HG03469 (cell line): Measurements from ENCODE around the gene OR10V1.
"Not testable (repeated sequence)": the region's sequence is repeated elsewhere in the genome, so short reads cannot be mapped to it uniquely, and the experiment has no call there.

Experiments
- ATAC-seq: cut with Tn5 transposase; IDR thresholded peaks from one replicate; pipeline ENCODE4 v1.9.1; 2021; ENCODE audit warnings: mild to moderate bottlenecking, moderate library complexity, moderate number of reproducible peaks; ENCODE audit not compliant: unreplicated experiment

The OR10V1 gene

DNA sequence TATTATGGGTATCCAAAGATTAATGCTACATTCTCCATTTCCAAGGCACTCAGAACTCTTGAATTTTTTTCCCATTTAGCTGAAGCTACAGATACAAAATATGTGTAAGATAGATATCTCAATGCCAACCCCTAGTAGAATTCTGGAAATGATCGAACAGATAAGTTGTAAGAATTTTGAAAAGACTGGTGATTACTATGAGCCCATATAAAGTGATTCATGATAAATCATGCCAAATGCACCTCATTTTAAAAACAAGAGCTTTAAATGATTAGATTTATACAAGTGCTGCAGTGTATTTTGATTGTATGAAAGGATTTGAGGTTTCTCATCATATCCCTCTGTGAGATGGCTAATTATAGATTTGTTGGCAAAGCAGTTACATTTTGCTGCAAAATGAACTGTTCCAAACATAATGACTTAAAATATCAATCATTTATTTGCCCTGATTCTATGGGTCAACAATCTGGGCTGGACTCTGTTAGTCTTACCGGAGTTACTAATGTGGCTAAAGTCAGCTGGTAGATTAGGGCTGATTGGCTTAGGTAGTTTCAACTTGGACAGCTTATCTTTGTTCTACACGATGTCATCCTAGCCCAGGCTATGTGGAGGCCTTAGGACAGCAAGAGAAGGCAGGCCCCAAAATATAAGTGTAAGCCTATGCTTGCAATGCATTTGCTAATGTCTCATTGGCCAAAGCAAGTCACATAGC is 3.4 kb downstream of the OR10V1 start:
- no peak for ATAC-seq

DNA sequence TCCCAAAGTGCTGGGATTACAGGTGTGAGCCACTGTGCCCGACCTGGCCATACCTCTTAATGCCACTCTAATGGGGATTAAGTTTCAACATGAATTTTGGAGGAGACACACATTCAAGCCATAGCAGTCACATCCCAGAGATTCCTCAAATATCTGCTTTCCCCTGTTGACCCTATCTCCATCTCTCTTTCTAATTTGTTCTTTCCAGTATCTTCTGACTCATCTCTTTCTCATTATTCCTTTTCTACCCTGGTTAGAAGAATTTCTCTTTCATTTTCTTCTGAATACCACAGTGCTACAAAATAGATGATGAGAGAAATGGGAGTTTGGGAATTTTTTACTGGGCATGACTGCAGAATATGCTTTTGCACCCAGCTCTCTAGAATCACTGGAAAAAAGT is 5.1 kb downstream of the OR10V1 start:
- no peak for ATAC-seq

DNA sequence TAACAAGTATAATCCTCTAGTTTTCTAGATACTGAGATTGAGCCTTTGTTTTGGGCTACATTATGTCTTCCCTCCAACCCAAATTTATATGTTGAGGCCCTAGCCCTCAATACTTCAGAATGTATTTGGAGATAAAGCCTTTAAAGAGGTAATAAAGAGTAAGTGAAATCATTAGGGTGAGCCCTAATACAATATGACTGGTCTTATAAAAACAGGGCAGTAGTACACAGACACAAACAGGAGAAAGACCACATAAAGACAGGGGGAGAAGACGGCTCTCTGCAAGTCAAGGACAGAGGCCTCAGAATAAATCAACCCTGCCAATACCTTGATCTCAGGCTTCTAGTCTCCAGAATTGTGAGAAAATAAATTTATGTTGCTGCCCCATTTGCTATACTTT is 6.3 kb downstream of the OR10V1 start:
- no peak for ATAC-seq

DNA sequence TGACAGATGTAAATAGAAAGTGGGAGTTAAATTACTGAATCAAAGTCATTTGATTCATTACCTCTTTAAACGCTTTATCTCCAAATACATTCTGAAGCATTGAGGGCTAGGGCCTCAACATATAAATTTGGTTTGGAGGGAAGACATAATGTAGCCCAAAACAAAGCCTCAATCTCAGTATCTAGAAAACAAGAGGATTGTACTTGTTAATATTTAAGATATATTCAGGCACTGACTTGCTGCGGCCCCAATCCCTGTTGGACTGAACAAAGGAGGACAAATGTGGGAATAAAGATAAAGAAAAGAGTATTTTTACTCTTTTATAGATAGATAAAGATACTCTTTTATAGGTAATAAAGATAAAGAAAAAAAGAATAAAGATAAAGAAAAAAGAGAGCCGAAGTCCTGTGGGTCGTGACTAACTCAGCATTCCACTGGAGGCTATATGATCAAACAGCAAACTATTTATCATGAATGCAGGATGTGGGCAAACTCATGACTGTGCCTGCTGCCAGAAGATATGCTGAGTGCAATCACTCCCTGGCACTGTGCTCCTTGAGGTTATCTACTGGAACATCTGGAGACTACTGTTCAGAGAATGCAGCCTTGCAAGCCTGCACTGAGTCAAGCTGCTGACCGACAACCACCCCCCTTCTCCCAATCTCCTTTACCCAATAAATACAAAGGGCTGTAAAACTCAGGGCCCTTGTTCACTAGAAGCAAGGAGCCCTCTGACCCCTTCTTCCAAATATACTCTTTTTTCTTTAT is 6.9 kb downstream of the OR10V1 start:
- ATAC-seq: no peak

DNA sequence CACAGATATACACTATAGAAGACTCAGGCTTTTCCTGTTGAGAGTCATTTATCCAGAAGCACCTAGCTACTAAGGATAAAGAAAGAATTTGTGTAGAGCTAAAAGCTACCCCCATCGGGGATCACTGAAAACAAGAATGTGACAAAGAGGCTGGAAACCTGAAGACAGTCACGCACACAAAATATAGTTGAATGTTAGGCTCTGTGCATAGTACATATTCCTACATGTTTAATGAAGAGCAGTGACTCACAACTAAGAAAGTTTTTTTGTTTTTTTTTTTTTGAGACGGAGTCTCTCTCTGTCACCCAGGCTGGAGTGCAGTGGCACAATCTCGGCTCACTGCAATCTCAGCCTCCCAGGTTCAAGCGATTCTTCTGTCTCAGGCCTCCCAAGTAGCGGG is 8.4 kb downstream of the OR10V1 start:
- no peak for ATAC-seq

DNA sequence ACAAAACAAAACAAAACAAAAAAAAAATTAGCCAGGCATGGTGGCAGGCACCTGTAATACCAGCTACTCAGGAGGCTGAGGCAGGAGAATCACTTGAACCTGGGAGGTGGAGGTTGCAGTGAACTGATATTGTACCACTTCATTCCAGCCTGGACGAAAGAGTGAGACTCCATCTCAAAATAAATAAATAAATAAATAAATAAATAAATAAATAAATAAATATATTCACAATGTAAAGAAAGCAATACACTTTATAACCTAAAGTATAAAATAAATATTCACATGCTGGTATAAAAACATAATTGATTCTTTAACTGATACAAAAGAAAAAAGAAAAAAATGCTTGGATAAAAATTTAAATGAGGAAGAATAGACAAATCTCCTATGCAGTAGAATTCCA is 10.1 kb downstream of the OR10V1 start:
- not testable (repeated sequence) for ATAC-seq

DNA sequence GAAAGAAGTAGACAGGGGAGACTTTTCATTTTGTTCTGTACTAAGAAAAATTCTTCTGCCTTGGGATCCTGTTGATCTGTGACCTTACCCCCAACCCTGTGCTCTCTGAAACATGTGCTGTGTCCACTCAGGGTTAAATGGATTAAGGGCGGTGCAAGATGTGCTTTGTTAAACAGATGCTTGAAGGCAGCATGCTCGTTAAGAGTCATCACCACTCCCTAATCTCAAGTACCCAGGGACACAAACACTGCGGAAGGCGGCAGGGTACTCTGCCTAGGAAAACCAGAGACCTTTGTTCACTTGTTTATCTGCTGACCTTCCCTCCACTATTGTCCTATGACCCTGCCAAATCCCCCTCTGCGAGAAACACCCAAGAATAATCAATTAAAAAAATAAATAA is 13.5 kb downstream of the OR10V1 start:
- ATAC-seq: not testable (repeated sequence)

DNA sequence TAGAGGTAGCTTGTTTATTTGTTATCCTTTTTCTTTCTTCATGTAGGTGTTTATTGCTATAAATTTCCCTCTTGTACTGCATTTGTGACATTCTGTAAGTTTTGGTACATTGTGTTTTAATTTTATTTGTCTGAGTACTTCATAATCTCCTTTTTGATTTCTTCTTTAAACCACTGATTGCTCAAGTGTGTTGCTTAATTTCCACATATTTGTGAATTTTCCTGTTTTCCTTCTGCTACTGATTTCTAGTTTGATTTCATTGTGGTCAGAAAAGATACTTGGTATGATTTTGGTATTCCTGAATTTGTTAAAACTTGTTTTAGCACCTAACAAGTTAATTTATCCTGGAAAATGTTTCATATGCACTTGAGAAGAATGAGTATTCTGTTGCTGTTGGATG is 15.1 kb downstream of the OR10V1 start:
- no peak for ATAC-seq

DNA sequence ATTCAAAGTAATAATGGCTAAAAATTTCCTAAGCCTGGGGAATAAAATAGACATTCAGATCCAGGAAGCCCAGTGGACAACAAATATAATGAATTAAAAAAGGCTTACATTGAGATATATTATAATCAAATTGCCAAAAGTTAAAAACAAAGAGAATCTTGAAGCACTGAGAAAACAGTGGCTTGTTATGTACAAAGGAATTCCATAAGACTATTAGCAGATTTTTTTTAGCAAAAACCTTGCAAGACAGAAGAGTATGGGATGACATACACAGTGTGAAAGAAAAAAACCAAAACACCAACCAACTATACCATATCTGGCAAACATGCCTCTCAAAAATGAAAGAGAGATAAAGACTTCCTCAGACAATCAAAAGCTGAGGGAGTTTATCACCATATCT is 20.7 kb downstream of the OR10V1 start:
- ATAC-seq: no peak

DNA sequence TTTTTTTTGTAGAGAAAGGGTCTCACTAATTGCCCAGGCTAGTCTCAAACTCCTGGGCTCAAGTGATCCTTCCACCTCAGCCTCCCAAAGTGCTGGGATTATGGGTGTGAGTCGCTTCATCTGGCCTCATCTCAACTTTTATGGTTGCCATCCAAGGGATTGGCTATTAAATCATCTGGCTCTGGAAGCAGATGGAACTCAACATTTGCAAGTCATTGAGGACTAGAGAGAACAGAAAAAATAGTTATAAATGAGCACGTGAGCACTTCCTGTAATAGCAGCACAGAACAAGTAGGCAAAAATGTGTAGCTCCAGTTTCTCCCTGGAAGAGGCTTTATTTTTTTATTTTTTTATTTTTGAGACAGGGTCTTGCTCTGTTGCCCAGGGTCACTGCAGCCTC is 22.5 kb downstream of the OR10V1 start:
- no peak for ATAC-seq

DNA sequence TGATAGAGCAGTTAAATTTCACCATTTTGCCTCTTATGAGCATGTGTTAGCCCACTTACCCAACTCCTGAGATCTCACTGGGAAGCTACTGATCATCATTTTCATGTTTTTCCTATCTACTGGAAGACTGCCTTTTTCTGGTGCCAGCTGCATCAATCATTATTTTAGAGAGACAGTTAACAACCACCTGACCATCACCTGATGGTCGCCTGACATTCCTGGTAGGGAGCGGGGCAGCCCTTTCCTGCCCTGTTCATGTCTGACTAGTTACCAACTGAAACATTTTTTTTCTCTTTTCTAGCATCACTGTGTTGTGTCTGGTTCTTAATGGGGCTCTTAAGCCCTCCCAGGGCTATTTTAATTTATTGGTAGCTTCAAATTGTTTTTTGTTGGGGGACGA is 24.6 kb downstream of the OR10V1 start:
- no peak for ATAC-seq

DNA sequence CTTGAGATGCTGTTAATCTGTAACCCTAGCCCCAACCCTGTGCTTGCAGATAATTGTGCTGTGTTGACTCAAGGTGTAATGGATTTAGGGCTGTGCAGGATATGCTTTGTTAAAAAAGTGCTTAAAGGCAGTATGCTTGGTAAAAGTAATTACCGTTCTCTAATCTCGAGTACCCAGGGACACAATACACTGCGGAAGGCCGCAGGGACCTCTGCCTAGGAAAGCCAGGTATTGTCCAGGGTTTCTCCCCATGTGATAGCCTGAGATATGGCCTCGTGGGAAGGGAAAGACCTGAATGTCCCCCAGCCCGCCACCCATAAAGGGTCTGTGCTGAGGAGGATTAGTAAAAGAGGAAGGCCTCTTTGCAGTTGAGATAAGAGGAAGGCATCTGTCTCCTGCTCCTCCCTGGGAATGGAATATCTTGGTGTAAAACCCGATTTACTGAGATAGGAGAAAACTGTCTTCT is 32.4 kb downstream of the OR10V1 start:
- ATAC-seq: not testable (repeated sequence)

DNA sequence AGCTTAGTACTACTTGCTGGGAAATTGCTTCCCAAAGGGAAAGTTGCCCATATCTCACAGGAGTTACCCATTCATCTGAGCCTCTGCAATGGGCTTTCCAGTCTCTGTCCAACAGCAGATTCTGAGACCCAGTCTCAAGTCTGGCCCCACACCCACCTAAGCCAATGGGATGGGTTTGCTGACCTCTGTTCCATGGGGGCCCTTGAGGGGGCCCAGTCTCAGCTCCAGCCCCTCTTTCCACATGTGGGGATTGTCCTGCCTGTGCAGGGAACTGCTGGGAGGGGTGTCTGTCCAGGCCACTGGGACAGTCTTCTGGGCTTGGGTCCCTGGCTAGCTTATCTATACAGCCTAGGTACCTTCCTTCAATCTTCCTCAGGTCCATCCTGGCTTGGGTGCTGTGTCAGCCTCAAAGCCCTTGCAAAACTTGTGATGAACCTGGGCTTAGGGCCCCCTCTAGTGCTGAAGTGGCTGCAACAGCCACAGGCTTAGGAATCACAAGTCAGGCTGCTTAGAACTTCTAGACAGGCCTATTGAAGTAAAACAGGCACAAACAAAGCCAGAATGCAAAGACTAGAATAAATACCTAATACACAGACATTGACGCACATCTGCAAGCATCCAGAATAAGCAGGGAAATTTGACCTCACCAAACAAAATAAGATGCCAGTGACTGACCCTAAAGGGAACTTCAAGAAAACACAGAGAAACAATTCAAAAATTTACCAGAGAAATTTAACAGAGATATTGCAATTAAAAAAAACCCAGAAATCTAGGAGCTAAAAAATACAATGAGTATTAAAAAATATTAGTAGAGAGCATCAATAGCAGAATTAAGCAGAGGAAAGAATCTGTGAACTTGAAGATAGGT is 33.1 kb downstream of the OR10V1 start:
- peak; percentile 93 for ATAC-seq

DNA sequence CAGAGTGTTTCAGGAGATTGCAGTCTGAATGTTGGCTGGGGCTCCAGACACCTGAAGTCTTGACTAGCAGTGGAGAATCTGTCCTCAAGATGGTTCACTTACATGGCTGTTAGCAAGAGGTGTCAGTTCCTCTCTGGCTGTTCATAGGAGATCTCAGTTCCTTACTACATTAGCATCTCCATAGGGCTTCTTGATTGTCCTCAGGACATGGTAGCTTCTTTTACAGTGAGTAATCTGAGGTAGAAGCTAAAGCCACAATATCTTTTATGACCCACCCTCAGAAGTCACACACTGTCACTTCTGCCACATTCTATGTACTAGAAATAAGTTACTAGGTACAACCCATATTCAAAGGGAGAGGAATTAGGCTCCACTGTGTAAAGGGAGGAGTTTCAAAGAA is 34.3 kb downstream of the OR10V1 start:
- ATAC-seq: no peak

DNA sequence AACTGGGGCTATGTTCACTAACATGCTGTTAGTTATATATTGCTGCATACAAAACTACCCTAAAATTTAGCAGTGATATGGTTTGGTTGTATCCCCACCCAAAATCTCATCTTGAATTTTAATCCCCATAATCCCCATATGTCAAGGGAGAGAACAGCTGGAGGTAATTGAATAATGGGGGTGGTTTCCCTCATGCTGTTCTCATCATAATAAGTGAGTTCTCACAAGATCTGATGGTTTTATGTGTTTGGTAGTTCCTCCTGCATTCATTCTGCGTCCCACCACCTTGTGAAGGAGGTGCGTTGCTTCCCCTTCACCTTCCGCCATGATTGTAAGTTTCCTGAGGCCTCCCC is 34.9 kb downstream of the OR10V1 start:
- ATAC-seq: no peak

DNA sequence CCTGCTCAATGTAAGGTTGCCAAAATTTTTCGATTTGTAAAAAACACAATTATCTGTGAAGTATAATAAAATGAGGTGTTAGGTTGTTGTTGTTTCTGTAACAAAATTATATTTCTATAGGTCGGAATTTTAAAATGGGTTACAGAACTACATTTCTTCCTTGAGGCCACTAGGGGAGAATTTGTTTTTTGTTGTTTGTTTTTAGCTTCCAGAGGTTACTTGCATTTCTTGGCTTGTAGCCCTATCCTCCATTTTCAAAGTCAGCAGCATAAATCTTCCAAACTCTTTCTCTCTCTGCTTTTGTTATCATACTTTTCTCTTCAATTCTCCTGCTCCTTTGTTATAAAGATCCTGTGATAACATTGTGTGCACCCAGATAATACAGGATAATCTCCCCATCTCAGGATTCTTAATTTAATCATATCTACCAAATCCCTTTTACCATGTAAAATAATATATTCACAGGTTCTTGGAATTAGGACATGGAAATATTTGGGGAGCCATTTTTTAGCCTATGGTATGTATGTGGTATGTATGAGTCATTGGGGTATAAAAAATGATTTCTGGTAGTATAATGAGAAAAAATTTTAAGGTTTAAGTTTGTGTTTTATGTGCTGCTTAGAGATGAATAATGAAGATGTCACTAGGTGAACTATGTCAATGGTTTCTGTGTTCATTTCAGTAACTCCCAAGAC is 35.4 kb downstream of the OR10V1 start:
- ATAC-seq: no peak

DNA sequence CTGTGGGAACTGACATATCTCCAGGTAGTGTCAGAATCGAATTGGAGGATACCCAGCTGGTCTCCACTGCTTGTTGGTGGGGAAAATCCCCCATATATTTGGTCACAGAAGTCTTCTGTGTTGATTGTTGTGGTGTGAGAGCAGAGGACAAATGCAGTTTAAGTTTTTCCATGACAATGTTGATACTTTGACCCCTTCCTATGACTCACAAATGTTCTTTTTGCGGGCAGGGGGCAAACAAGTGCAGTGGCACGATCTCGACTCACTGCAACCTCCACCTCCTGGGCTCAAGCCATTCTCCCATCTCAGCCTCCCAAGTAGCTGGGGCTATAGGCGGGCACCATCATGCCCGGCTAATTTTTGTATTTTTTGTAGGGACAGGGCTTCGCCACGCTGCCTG is 37.4 kb downstream of the OR10V1 start:
- ATAC-seq: no peak

DNA sequence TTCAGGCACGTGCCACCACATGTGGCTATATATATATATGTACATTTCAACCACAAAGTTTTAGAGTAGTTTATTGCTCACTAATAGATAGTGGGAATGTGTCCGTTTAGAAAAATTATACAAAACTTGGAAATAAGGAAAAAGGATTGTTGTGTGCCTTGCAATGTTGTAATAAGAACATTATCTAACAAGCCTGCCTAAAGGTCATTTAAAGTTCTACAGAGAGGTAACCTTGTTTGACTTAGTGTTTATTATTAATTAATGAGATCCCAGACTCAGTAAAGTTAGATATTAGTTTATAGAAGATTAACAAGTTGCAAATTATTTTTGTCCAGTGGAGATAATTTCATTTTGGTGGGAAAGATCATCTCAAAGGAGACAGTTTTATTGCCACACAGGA is 39.4 kb downstream of the OR10V1 start:
- no peak for ATAC-seq

DNA sequence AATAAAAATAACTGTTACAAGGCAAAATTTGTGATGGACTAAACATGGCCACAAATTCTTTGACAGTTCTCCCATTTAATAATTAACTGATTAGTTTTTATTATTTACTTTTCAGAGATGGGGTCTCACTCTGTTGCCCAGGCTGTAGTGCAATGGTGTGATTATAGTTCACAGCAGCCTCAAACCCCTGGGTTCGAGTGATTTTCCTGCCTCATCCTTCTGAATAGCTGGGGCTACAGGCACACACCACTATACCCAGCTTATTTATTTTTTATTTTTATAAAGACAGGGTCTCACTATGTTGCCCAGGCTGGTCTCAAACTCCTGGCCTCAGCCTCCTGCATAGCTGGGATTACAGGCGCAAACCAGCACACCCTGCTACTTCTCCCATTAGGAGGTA is 40.4 kb downstream of the OR10V1 start:
- ATAC-seq: no peak

DNA sequence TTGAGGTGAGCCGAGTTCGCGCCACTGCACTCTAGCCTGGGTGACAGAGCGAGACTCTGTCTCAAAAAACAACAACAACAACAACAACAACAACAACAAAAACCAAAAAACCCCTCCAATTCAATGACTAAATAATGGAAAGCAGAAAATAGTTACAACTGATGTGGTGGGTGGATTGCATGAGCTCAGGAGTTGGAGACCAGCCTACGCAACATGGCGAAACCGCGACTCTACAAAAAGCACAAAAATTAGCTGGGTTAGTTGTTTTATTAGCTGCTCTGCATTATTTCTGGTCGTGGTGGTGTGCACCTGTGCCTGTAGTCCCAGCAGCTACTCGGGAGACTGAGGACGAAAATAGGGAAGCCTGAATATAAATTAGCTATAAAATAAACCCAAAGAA is 42.2 kb downstream of the OR10V1 start:
- ATAC-seq: no peak

DNA sequence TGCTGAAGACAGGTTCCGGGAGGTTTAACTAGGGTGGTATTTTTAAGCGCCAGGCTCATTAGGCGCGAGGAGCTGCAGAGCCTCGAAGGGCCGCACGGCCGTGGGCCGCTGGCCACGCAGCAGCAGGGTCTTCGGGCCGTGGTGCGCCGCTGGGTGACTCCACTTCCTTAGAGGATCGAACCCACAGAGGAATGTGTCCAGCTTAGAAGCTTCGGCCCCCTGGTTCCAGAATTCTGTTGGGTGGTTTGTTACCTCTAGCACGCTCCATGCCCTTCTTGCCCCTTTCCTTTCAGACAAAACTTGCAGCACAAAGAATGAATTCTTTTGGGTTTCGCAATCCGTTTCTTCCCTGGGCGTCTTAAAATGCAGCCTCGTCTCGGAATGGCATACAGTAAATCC is 44.0 kb downstream of the OR10V1 start:
- ATAC-seq: no peak
